Measurements from ENCODE around the gene ADAMTS4. TPM values are rescaled to one million over a fixed set of nuclear protein-coding genes. Genes with fewer than 3 reads are reported as not detected.
A peak's percentile ranks its signal among the peaks of the same experiment; 100 is the strongest.

Gene ADAMTS4
- total and polyA plus RNA-seq, 9 of the 15 experiments (the other 6 are each of a cell fraction or from before 2014, with no cell fraction given) = 0.07 to 3.7 (median 0.41) TPM

DNA sequence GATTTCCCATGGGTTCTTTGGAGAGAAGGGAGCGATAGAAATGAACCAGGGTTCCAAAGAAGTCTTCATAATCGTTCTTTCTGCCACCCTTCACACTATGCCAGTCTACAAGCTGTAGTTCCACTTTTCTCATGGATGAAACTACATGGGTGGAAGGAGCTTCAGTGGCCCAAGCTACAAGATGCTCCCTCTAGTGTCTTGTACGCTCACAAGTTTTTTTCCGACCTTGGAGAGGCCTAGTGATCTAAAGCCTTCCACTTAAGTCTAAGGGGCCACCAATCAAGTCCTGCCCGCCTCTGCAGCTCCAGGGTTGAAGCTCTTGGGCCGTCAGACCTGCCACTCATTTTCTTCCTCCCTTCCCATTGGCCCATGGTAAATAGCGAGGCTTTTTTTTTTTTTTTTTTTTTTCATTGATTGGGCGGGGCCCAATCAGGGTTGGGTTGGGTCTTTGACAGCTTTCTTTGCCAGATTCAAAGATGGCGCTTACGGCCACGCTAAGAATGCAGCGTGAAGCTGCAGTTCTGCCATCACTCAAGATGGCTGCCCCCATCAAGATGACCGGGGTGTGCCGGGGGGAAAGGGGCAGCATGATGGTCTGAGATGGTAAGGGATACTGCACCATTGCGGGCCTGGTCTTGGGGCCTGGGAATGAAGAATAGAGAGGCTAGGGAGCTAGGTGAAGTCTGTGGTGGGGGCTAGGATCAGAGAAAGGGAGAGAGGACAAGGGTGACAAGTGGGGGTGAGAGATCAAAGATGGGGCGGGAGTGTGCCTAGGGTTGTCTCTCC, 26.9 kb upstream of the ADAMTS4 start, which contains the start of gene TOMM40L (continued):
- TF ChIP-seq ZBTB40 (IDR thresholded peaks at IDR 0.05) = peak; percentile 11; the same call in 1 of the 2 replicates
- no peak for TF ChIP-seq ZBTB40 (CRISPR knock-in tag; IDR thresholded peaks at IDR 0.05)
- TF ChIP-seq MCM5 (IDR thresholded peaks at IDR 0.05; ENCODE audit: low read depth) = no peak
- TF ChIP-seq RBBP5 (IDR thresholded peaks at IDR 0.05; ENCODE audit: borderline replicate concordance, insufficient read depth, low read length, poor library complexity, severe bottlenecking) = peak; percentile 37
- TF ChIP-seq MYC (IDR thresholded peaks at IDR 0.05; ENCODE audit: low read depth, low read length) = peak; percentile 48
- TF ChIP-seq MYC (CRISPR knock-in tag; IDR thresholded peaks at IDR 0.05; ENCODE audit: borderline replicate concordance, low read depth) = no peak
- TF ChIP-seq, protein P1, sequence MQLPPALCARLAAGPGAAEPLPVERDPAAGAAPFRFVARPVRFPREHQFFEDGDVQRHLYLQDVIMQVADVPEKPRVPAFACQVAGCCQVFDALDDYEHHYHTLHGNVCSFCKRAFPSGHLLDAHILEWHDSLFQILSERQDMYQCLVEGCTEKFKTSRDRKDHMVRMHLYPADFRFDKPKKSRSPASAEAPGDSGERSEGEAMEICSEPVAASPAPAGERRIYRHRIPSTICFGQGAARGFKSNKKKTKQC (CRISPR knock-in tag; IDR thresholded peaks at IDR 0.05) = peak; percentile 36; the same call in 1 of the 2 replicates
- peak; percentile 86 for TF ChIP-seq MEIS2 (IDR thresholded peaks at IDR 0.05; ENCODE audit: partially characterized antibody)
- TF ChIP-seq, protein P2, sequence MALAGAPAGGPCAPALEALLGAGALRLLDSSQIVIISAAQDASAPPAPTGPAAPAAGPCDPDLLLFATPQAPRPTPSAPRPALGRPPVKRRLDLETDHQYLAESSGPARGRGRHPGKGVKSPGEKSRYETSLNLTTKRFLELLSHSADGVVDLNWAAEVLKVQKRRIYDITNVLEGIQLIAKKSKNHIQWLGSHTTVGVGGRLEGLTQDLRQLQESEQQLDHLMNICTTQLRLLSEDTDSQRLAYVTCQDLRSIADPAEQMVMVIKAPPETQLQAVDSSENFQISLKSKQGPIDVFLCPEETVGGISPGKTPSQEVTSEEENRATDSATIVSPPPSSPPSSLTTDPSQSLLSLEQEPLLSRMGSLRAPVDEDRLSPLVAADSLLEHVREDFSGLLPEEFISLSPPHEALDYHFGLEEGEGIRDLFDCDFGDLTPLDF (CRISPR knock-in tag; IDR thresholded peaks at IDR 0.05) = peak; percentile 35; the same call in 1 of the 2 replicates
- 0 out of 2 replicates have a peak, but pooled peaks have one; percentile 3 for TF ChIP-seq BHLHE40 (IDR thresholded peaks at IDR 0.05; ENCODE audit: low read length)
- peak; percentile 82 for TF ChIP-seq NEUROD1 (IDR thresholded peaks at IDR 0.05; ENCODE audit: borderline replicate concordance, low read depth, low read length, partially characterized antibody)
- TF ChIP-seq, protein P3, sequence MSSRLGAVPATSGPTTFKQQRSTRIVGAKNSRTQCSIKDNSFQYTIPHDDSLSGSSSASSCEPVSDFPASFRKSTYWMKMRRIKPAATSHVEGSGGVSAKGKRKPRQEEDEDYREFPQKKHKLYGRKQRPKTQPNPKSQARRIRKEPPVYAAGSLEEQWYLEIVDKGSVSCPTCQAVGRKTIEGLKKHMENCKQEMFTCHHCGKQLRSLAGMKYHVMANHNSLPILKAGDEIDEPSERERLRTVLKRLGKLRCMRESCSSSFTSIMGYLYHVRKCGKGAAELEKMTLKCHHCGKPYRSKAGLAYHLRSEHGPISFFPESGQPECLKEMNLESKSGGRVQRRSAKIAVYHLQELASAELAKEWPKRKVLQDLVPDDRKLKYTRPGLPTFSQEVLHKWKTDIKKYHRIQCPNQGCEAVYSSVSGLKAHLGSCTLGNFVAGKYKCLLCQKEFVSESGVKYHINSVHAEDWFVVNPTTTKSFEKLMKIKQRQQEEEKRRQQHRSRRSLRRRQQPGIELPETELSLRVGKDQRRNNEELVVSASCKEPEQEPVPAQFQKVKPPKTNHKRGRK (tag; IDR thresholded peaks at IDR 0.05) = no peak
- TF ChIP-seq CEBPB (tag; IDR thresholded peaks at IDR 0.05) = no peak
- peak; percentile 38; the same call in 1 of the 2 replicates for TF ChIP-seq TEAD4 (IDR thresholded peaks at IDR 0.05; ENCODE audit: low read length)
- no peak for TF ChIP-seq TEAD4 (CRISPR knock-in tag; IDR thresholded peaks at IDR 0.05; ENCODE audit: borderline replicate concordance)
